SK-N-SH (cell line): ENCODE data around the gene MEG3. TPM values are rescaled to one million over a fixed set of nuclear protein-coding genes. Genes with fewer than 3 reads are reported as not detected.

ENCODE experiments used
- CTCF ChIA-PET: fragments of 300-600, 350-600 bp; formaldehyde crosslinking; extraction: SDS; loops from one replicate; lab custom pipeline; 2021; lab: Yijun Ruan, JAX
- POLR2A ChIA-PET: fragments of 350-600 bp; sonication (Branson Sonifier 250); formaldehyde crosslinking; extraction: SDS; loops from one replicate; lab custom pipeline; 2020; ENCODE audit warnings: antibody characterized with exemption, inconsistent platforms; lab: Yijun Ruan, JAX
- DNase-seq: peaks from one replicate; pipeline ENCODE4 v3.0.0; 2012
- H2AFZ ChIP-seq: fragments of 200-600 bp; sonication (generic); 2 replicates; pipeline ENCODE4 v1.8.1; 2016; ENCODE audit warnings: antibody characterized with exemption, mild to moderate bottlenecking, low read depth
- H3F3A ChIP-seq: fragments of 200-600 bp; sonication (generic); replicated peaks from 2 replicates; pipeline ENCODE3; 2016; ENCODE audit warnings: antibody characterized with exemption, mild to moderate bottlenecking; ENCODE audit not compliant: insufficient read depth
- H3K27ac ChIP-seq, 2 experiments: fragments of 200-500 bp in 1 of 2; fragments of 200-600 bp in 1 of 2; sonication (Bioruptor generic) in 1 of 2; sonication (generic), shearing (Covaris generic) in 1 of 2; 2 replicates each; pipeline versions ENCODE4 v1.5.1 to v1.6.1; 2014 to 2016; ENCODE audit warnings: low read depth in 2 of 2, inconsistent platforms in 1 of 2, low read length in 1 of 2, mild to moderate bottlenecking in 1 of 2, mixed read lengths in 1 of 2
- H3K27me3 ChIP-seq: fragments of 200-600 bp; sonication (generic), shearing (Covaris generic); 2 replicates; pipeline ENCODE4 v1.6.1; 2016; ENCODE audit warnings: mixed run types; ENCODE audit not compliant: insufficient read depth
- H3K36me3 ChIP-seq, 2 experiments: fragments of 200-500 bp in 1 of 2; fragments of 200-600 bp in 1 of 2; sonication (Bioruptor generic) in 1 of 2; sonication (generic) in 1 of 2; replicated peaks in 1 of 2; 2 replicates each; pipeline versions ENCODE3 to v1.5.1; 2014 to 2016; ENCODE audit warnings: low read length in 1 of 2, mild to moderate bottlenecking in 1 of 2; ENCODE audit not compliant: insufficient read depth in 2 of 2, control insufficient read depth in 1 of 2
- H3K4me1 ChIP-seq, 2 experiments: fragments of 200-500 bp in 1 of 2; fragments of 200-600 bp in 1 of 2; sonication (Bioruptor generic) in 1 of 2; sonication (generic), shearing (Covaris generic) in 1 of 2; 2 replicates each; pipeline versions ENCODE4 v1.5.1 to v1.6.1; 2014 to 2016; ENCODE audit warnings: low read depth in 1 of 2, low read length in 1 of 2, mixed run types in 1 of 2; ENCODE audit not compliant: insufficient read depth in 2 of 2, control insufficient read depth in 1 of 2
- H3K4me2 ChIP-seq: fragments of 200-600 bp; sonication (generic), shearing (Covaris generic); 2 replicates; pipeline ENCODE4 v1.6.1; 2017; ENCODE audit warnings: mixed run types
- H3K4me3 ChIP-seq, 2 experiments: fragments of 200-500 bp in 1 of 2; fragments of 200-600 bp in 1 of 2; sonication (Bioruptor generic) in 1 of 2; sonication (generic), shearing (Covaris generic) in 1 of 2; 2 replicates each; pipeline versions ENCODE4 v1.5.1 to v1.8.1; 2014 to 2016; ENCODE audit warnings: low read depth in 2 of 2, inconsistent platforms in 1 of 2, low read length in 1 of 2, mild to moderate bottlenecking in 1 of 2, mixed read lengths in 1 of 2, moderate library complexity in 1 of 2
- H3K79me2 ChIP-seq: fragments of 200-600 bp; sonication (generic); 2 replicates; pipeline ENCODE4 v1.8.1; 2017; ENCODE audit warnings: mild to moderate bottlenecking; ENCODE audit not compliant: insufficient read depth
- H3K9ac ChIP-seq: fragments of 200-600 bp; sonication (generic); 2 replicates; pipeline ENCODE4 v1.6.1; 2017; ENCODE audit warnings: mixed run types
- H3K9me2 ChIP-seq: fragments of 200-600 bp; sonication (generic); 2 replicates; pipeline ENCODE4 v1.6.1; 2017; ENCODE audit warnings: mixed run types
- H3K9me3 ChIP-seq: fragments of 200-600 bp; sonication (generic); 2 replicates; pipeline ENCODE4 v1.6.1; 2017; ENCODE audit warnings: mixed run types, mild to moderate bottlenecking, moderate library complexity
- H4K20me1 ChIP-seq: fragments of 200-600 bp; sonication (generic); 2 replicates; pipeline ENCODE4 v1.6.1; 2017; ENCODE audit warnings: mild to moderate bottlenecking, mixed run types; ENCODE audit not compliant: insufficient read depth
- CTCF ChIP-seq: fragments of 200-600 bp; sonication (generic); IDR thresholded peaks from 2 replicates; pipeline ENCODE4 v1.6.1; 2017; ENCODE audit warnings: antibody characterized with exemption, mild to moderate bottlenecking, moderate library complexity
- ELF1 ChIP-seq: IDR thresholded peaks from 2 replicates; pipeline ENCODE4 v1.4.0; 2012
- EZH2phosphoT487 ChIP-seq: fragments of 200-600 bp; sonication (generic); IDR thresholded peaks from 2 replicates; pipeline ENCODE4 v1.6.1; 2017; ENCODE audit warnings: low read depth, mixed run types, mild to moderate bottlenecking, antibody characterized with exemption, moderate library complexity, borderline replicate concordance
- FOSL2 ChIP-seq: IDR thresholded peaks from 2 replicates; pipeline ENCODE4 v1.4.0; 2012; ENCODE audit warnings: low read depth, mild to moderate bottlenecking, moderate library complexity, borderline replicate concordance
- GATA2 ChIP-seq: sonication (generic); formaldehyde crosslinking; IDR thresholded peaks from 2 replicates; pipeline ENCODE4 v1.5.0; 2020; ENCODE audit warnings: mild to moderate bottlenecking, missing genetic modification reagents
- MAX ChIP-seq: IDR thresholded peaks from 2 replicates; pipeline ENCODE4 v1.4.0; 2012; ENCODE audit warnings: low read depth
- NRF1 ChIP-seq: IDR thresholded peaks from 2 replicates; pipeline ENCODE4 v1.6.1; 2012; ENCODE audit warnings: low read depth, mild to moderate bottlenecking, low read length
- PBX3 ChIP-seq: IDR thresholded peaks from 2 replicates; pipeline ENCODE4; 2012
- POLR2AphosphoS5 ChIP-seq: IDR thresholded peaks from 2 replicates; pipeline ENCODE4 v1.6.1; 2012; ENCODE audit warnings: low read depth, low read length
- RAD21 ChIP-seq: IDR thresholded peaks from 2 replicates; pipeline ENCODE4 v1.6.1; 2012; ENCODE audit warnings: mild to moderate bottlenecking, low read length
- RCOR1 ChIP-seq: fragments of 150-350 bp; IDR thresholded peaks from 2 replicates; pipeline ENCODE4 v1.6.1; 2017; ENCODE audit warnings: antibody characterized with exemption, low read length
- REST ChIP-seq: IDR thresholded peaks from 2 replicates; pipeline ENCODE4 v1.6.1; 2012; ENCODE audit warnings: mild to moderate bottlenecking, low read depth, low read length, moderate library complexity
- RFX5 ChIP-seq: IDR thresholded peaks from 2 replicates; pipeline ENCODE4 v1.6.1; 2012; ENCODE audit warnings: mild to moderate bottlenecking, improper control_type of control experiment, low read length
- SIN3A ChIP-seq: IDR thresholded peaks from 2 replicates; pipeline ENCODE4 v1.6.1; 2012; ENCODE audit warnings: low read depth, mild to moderate bottlenecking, low read length, moderate library complexity, borderline replicate concordance
- USF2 ChIP-seq: fragments of 150-350 bp; IDR thresholded peaks from 2 replicates; pipeline ENCODE4 v1.6.1; 2017; ENCODE audit warnings: antibody characterized with exemption, low read length, low read depth, borderline replicate concordance
- ZBTB33 ChIP-seq: IDR thresholded peaks from 2 replicates; pipeline ENCODE4 v1.4.0; 2012; ENCODE audit warnings: low read depth, borderline replicate concordance
- WGBS: methylation state at CpG from one replicate; pipeline ENCODE4 v1.1.6; 2017; ENCODE audit warnings: low lambda C conversion rate; 5-methylcytosine and 5-hydroxymethylcytosine counted together
- polyA plus RNA-seq, 3 experiments: library from polyadenylated mRNA; depleted of rRNA; stranded (reverse); fragments of >200 nt; gene quantifications; 2 replicates each; pipeline ENCODE4 v1.2.3, GENCODE V29; 2012

MEG3 gene
- polyA plus RNA-seq, 1 of the 3 experiments (the other 2 are of a cell fraction) = not detected

GRCh38 chr14:100885617-100886016, 59.7 kb downstream of the MEG3 start:
- WGBS = 35% methylated on average over 5 of the region's 5 CpGs
- TF ChIP-seq EZH2phosphoT487 (no peak), ELF1 (no peak), RAD21 (peak; percentile 9; the same call in 1 of the 2 replicates)
- H3K4me3 ChIP-seq = no peak overlapping the region
- H3K4me1 ChIP-seq = peaks cover 3 to 35% of the 10 kb centered on the region in 2 experiments; a peak in 3 of 4 replicates
- no peaks in the 10 kb centered on the region for H3K27me3 ChIP-seq
- H3K27ac ChIP-seq = peak overlapping the region in 1 of 2 experiments; percentile 58; a peak in 1 of 4 replicates
- H4K20me1 ChIP-seq = no peaks in the 10 kb centered on the region
- H3K79me2 ChIP-seq = no peaks in the 10 kb centered on the region
- H3K36me3 ChIP-seq = no peaks in the 10 kb centered on the region
- H2AFZ ChIP-seq = no peak overlapping the region
- no peak overlapping the region for H3K9ac ChIP-seq
- DNase-seq = peak; percentile 68
- H3K4me2 ChIP-seq = no peak overlapping the region
- no peaks in the 10 kb centered on the region for H3K9me3 ChIP-seq
- H3K9me2 ChIP-seq = no peaks in the 10 kb centered on the region
- CTCF ChIA-PET = no interaction called here
- POLR2A ChIA-PET = no interaction called here
- H3F3A ChIP-seq = no peaks in the 10 kb centered on the region

- H3K27me3 ChIP-seq = no peaks in the 10 kb centered on the region
- no peaks in the 10 kb centered on the region for H3F3A ChIP-seq
- ChIA-PET CTCF (interaction anchor here (1.4 to 2.7 kb wide), 2 partner anchors 13 to 741 kb away, joined by 4 to 13 read pairs; no protein-coding TSS in a partner anchor), POLR2A (no interaction called here)
- no peaks in the 10 kb centered on the region for H3K79me2 ChIP-seq
- no peak overlapping the region for H3K4me3 ChIP-seq
- no peak for DNase-seq
- no peaks in the 10 kb centered on the region for H3K36me3 ChIP-seq
- 56% methylated on average over 6 of the region's 6 CpGs for WGBS
- H3K4me2 ChIP-seq = no peak overlapping the region
- no peaks in the 10 kb centered on the region for H3K9me2 ChIP-seq
- no peaks in the 10 kb centered on the region for H3K9me3 ChIP-seq
- peak overlapping the region in 1 of 2 experiments; percentile 17; a peak in 1 of 4 replicates for H3K27ac ChIP-seq
- no peak for TF ChIP-seq MAX
- no peak for TF ChIP-seq PBX3
- TF ChIP-seq GATA2 (CRISPR knock-in tag) = no peak
- no peak for TF ChIP-seq USF2
- TF ChIP-seq RCOR1 = no peak
- no peak for TF ChIP-seq ZBTB33
- TF ChIP-seq FOSL2 = no peak
- TF ChIP-seq SIN3A = no peak
- no peak for TF ChIP-seq RFX5
- no peak for TF ChIP-seq POLR2AphosphoS5
- no peak for TF ChIP-seq CTCF
- no peak for TF ChIP-seq NRF1
- TF ChIP-seq REST = no peak
- no peaks in the 10 kb centered on the region for H4K20me1 ChIP-seq
- no peak overlapping the region for H3K9ac ChIP-seq
- peaks cover 3 to 51% of the 10 kb centered on the region in 2 experiments; a peak in 3 of 4 replicates for H3K4me1 ChIP-seq
- H2AFZ ChIP-seq = no peak overlapping the region
These were observed 61.9 kb downstream of the MEG3 start for GRCh38 chr14:100887728-100888335.
